ENCODE data around the gene ELF4. TPM values are rescaled to one million over a fixed set of nuclear protein-coding genes. Genes with fewer than 3 reads are reported as not detected.

Gene ELF4
- total and polyA plus RNA-seq, 2 of the 13 experiments (the other 11 are each of a cell fraction or from before 2014, with no cell fraction given) = 1.3 to 2.6 TPM

GRCh38 chrX:130097507-130098209, 12.6 kb downstream of the ELF4 start (continued):
- TF ChIP-seq, protein P1, sequence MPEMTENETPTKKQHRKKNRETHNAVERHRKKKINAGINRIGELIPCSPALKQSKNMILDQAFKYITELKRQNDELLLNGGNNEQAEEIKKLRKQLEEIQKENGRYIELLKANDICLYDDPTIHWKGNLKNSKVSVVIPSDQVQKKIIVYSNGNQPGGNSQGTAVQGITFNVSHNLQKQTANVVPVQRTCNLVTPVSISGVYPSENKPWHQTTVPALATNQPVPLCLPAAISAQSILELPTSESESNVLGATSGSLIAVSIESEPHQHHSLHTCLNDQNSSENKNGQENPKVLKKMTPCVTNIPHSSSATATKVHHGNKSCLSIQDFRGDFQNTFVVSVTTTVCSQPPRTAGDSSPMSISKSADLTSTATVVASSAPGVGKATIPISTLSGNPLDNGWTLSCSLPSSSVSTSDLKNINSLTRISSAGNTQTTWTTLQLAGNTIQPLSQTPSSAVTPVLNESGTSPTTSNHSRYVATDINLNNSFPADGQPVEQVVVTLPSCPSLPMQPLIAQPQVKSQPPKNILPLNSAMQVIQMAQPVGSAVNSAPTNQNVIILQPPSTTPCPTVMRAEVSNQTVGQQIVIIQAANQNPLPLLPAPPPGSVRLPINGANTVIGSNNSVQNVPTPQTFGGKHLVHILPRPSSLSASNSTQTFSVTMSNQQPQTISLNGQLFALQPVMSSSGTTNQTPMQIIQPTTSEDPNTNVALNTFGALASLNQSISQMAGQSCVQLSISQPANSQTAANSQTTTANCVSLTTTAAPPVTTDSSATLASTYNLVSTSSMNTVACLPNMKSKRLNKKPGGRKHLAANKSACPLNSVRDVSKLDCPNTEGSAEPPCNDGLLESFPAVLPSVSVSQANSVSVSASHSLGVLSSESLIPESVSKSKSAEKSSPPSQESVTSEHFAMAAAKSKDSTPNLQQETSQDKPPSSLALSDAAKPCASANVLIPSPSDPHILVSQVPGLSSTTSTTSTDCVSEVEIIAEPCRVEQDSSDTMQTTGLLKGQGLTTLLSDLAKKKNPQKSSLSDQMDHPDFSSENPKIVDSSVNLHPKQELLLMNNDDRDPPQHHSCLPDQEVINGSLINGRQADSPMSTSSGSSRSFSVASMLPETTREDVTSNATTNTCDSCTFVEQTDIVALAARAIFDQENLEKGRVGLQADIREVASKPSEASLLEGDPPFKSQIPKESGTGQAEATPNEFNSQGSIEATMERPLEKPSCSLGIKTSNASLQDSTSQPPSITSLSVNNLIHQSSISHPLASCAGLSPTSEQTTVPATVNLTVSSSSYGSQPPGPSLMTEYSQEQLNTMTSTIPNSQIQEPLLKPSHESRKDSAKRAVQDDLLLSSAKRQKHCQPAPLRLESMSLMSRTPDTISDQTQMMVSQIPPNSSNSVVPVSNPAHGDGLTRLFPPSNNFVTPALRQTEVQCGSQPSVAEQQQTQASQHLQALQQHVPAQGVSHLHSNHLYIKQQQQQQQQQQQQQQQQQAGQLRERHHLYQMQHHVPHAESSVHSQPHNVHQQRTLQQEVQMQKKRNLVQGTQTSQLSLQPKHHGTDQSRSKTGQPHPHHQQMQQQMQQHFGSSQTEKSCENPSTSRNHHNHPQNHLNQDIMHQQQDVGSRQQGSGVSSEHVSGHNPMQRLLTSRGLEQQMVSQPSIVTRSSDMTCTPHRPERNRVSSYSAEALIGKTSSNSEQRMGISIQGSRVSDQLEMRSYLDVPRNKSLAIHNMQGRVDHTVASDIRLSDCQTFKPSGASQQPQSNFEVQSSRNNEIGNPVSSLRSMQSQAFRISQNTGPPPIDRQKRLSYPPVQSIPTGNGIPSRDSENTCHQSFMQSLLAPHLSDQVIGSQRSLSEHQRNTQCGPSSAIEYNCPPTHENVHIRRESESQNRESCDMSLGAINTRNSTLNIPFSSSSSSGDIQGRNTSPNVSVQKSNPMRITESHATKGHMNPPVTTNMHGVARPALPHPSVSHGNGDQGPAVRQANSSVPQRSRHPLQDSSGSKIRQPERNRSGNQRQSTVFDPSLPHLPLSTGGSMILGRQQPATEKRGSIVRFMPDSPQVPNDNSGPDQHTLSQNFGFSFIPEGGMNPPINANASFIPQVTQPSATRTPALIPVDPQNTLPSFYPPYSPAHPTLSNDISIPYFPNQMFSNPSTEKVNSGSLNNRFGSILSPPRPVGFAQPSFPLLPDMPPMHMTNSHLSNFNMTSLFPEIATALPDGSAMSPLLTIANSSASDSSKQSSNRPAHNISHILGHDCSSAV (CRISPR knock-in tag; IDR thresholded peaks at IDR 0.05; ENCODE audit: borderline replicate concordance) = no peak
- TF ChIP-seq ZBTB3 (CRISPR knock-in tag; IDR thresholded peaks at IDR 0.05; ENCODE audit: borderline replicate concordance, low read depth) (no peak), UBTF (CRISPR knock-in tag; IDR thresholded peaks at IDR 0.05) (peak; percentile 38), GPBP1L1 (CRISPR knock-in tag; IDR thresholded peaks at IDR 0.05) (no peak), ZNF674 (CRISPR knock-in tag; IDR thresholded peaks at IDR 0.05; ENCODE audit: low read depth) (no peak), ZNF552 (CRISPR knock-in tag; IDR thresholded peaks at IDR 0.05; ENCODE audit: borderline replicate concordance) (no peak), ZNF432 (CRISPR knock-in tag; IDR thresholded peaks at IDR 0.05; ENCODE audit: borderline replicate concordance) (no peak), ZSCAN30 (CRISPR knock-in tag; IDR thresholded peaks at IDR 0.05) (no peak), HIVEP1 (CRISPR knock-in tag; IDR thresholded peaks at IDR 0.05) (no peak), RXRA (CRISPR knock-in tag; IDR thresholded peaks at IDR 0.05) (0 out of 2 replicates have a peak, but pooled peaks have one; percentile 16)
- TF ChIP-seq, protein P2, sequence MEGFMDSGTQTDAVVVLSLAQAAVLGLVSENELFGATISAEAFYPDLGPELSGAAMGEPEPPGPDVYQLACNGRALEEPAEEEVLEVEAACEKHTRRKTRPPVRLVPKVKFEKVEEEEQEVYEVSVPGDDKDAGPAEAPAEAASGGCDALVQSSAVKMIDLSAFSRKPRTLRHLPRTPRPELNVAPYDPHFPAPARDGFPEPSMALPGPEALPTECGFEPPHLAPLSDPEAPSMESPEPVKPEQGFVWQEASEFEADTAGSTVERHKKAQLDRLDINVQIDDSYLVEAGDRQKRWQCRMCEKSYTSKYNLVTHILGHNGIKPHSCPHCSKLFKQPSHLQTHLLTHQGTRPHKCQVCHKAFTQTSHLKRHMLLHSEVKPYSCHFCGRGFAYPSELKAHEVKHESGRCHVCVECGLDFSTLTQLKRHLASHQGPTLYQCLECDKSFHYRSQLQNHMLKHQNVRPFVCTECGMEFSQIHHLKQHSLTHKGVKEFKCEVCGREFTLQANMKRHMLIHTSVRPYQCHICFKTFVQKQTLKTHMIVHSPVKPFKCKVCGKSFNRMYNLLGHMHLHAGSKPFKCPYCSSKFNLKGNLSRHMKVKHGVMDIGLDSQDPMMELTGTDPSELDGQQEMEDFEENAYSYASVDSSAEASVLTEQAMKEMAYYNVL (CRISPR knock-in tag; IDR thresholded peaks at IDR 0.05; ENCODE audit: borderline replicate concordance) = no peak
- TF ChIP-seq, protein P3, sequence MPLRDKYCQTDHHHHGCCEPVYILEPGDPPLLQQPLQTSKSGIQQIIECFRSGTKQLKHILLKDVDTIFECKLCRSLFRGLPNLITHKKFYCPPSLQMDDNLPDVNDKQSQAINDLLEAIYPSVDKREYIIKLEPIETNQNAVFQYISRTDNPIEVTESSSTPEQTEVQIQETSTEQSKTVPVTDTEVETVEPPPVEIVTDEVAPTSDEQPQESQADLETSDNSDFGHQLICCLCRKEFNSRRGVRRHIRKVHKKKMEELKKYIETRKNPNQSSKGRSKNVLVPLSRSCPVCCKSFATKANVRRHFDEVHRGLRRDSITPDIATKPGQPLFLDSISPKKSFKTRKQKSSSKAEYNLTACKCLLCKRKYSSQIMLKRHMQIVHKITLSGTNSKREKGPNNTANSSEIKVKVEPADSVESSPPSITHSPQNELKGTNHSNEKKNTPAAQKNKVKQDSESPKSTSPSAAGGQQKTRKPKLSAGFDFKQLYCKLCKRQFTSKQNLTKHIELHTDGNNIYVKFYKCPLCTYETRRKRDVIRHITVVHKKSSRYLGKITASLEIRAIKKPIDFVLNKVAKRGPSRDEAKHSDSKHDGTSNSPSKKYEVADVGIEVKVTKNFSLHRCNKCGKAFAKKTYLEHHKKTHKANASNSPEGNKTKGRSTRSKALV (CRISPR knock-in tag; IDR thresholded peaks at IDR 0.05) = no peak

All from HepG2 (cell line).